HEK293 (cell line): Measurements from ENCODE around the gene DCAF8.

Source experiments
- CTCF ChIA-PET: fragments of 350-600 bp; formaldehyde crosslinking; extraction: SDS; loops from one replicate; lab custom pipeline; 2021; ENCODE audit warnings: antibody characterized with exemption; lab: Yijun Ruan, JAX
- POLR2A ChIA-PET: fragments of 300-600 bp; formaldehyde crosslinking; extraction: SDS; loops from one replicate; lab custom pipeline; 2020; ENCODE audit warnings: antibody characterized with exemption, inconsistent platforms; lab: Yijun Ruan, JAX
- H3K27ac ChIP-seq: fragments of 200-500 bp; sonication (Bioruptor generic); 2 replicates; pipeline ENCODE4 v1.5.1; 2014; ENCODE audit warnings: low read depth, low read length, control low read depth, inconsistent platforms; ENCODE audit errors: extremely low read depth
- H3K36me3 ChIP-seq, 2 experiments: fragments of 200-500 bp in 1 of 2; sonication (Bioruptor generic) in 1 of 2; 1 replicate in 1 of 2; 2 replicates in 1 of 2; pipeline ENCODE4 v1.5.1; 2014 to 2017; ENCODE audit warnings: inconsistent platforms in 2 of 2, low read length in 2 of 2; ENCODE audit not compliant: control insufficient read depth in 2 of 2, insufficient read depth in 1 of 2
- H3K4me1 ChIP-seq: fragments of 200-500 bp; sonication (Bioruptor generic); 2 replicates; pipeline ENCODE4 v1.5.1; 2014; ENCODE audit warnings: mild to moderate bottlenecking, low read length, inconsistent platforms; ENCODE audit not compliant: control insufficient read depth, insufficient read depth
- H3K4me3 ChIP-seq: 2 replicates; pipeline ENCODE4 v1.5.1; 2011; ENCODE audit warnings: low read depth, mild to moderate bottlenecking, control low read depth, low read length, moderate library complexity
- H3K9me3 ChIP-seq: fragments of 200-500 bp; sonication (Bioruptor generic); 2 replicates; pipeline ENCODE4 v1.5.1; 2014; ENCODE audit warnings: low read depth, low read length, inconsistent platforms; ENCODE audit not compliant: control insufficient read depth, insufficient read depth
- KLF8 ChIP-seq: fragments of 450-650 bp; formaldehyde crosslinking; IDR thresholded peaks from 2 replicates; pipeline ENCODE4 v1.5.1; 2016; ENCODE audit warnings: missing biosample characterization, missing genetic modification characterization
- ZBTB17 ChIP-seq: fragments of 450-650 bp; formaldehyde crosslinking; IDR thresholded peaks from 2 replicates; pipeline ENCODE4 v1.5.1; 2016; ENCODE audit warnings: missing biosample characterization, missing genetic modification characterization
- ZIC2 ChIP-seq: fragments of 450-650 bp; formaldehyde crosslinking; IDR thresholded peaks from 2 replicates; pipeline ENCODE4 v1.5.1; 2016; ENCODE audit warnings: missing biosample characterization, missing genetic modification characterization
- ZNF140 ChIP-seq: fragments of 450-650 bp; formaldehyde crosslinking; IDR thresholded peaks from 2 replicates; pipeline ENCODE4 v1.5.1; 2016; ENCODE audit warnings: missing biosample characterization, missing genetic modification characterization
- ZNF155 ChIP-seq: fragments of 450-650 bp; formaldehyde crosslinking; IDR thresholded peaks from 2 replicates; pipeline ENCODE4 v1.5.1; 2016; ENCODE audit warnings: missing biosample characterization, missing genetic modification characterization
- ZNF248 ChIP-seq: fragments of 450-650 bp; formaldehyde crosslinking; IDR thresholded peaks from 2 replicates; pipeline ENCODE4 v1.5.1; 2017; ENCODE audit warnings: missing biosample characterization, missing genetic modification characterization
- ZNF302 ChIP-seq: fragments of 450-650 bp; formaldehyde crosslinking; IDR thresholded peaks from 2 replicates; pipeline ENCODE4 v1.5.1; 2016; ENCODE audit warnings: missing biosample characterization, missing genetic modification characterization, low read depth
- ZNF311 ChIP-seq: fragments of 450-650 bp; formaldehyde crosslinking; IDR thresholded peaks from 2 replicates; pipeline ENCODE4 v1.5.1; 2017; ENCODE audit warnings: missing biosample characterization, missing genetic modification characterization, borderline replicate concordance
- ZNF350 ChIP-seq: fragments of 450-650 bp; formaldehyde crosslinking; IDR thresholded peaks from 2 replicates; pipeline ENCODE4 v1.5.0; 2017; ENCODE audit warnings: missing biosample characterization, mild to moderate bottlenecking, missing genetic modification characterization
- ZNF362 ChIP-seq: fragments of 450-650 bp; formaldehyde crosslinking; IDR thresholded peaks from 2 replicates; pipeline ENCODE4 v1.5.1; 2016; ENCODE audit warnings: missing biosample characterization, missing genetic modification characterization
- ZNF416 ChIP-seq: fragments of 450-650 bp; formaldehyde crosslinking; IDR thresholded peaks from 2 replicates; pipeline ENCODE4 v1.5.1; 2016; ENCODE audit warnings: missing biosample characterization, missing genetic modification characterization
- ZNF433 ChIP-seq: fragments of 450-650 bp; formaldehyde crosslinking; IDR thresholded peaks from 2 replicates; pipeline ENCODE4 v1.5.1; 2016; ENCODE audit warnings: missing biosample characterization, missing genetic modification characterization, low read depth
- ZNF48 ChIP-seq: fragments of 450-650 bp; formaldehyde crosslinking; IDR thresholded peaks from 2 replicates; pipeline ENCODE4 v1.5.1; 2016; ENCODE audit warnings: missing biosample characterization, missing genetic modification characterization
- ZNF548 ChIP-seq: fragments of 450-650 bp; formaldehyde crosslinking; IDR thresholded peaks from 2 replicates; pipeline ENCODE4 v1.5.1; 2016; ENCODE audit warnings: missing biosample characterization, missing genetic modification characterization
- ZNF624 ChIP-seq: fragments of 450-650 bp; formaldehyde crosslinking; IDR thresholded peaks from 2 replicates; pipeline ENCODE4 v1.5.1; 2017; ENCODE audit warnings: missing biosample characterization, missing genetic modification characterization
- ZNF629 ChIP-seq: fragments of 450-650 bp; formaldehyde crosslinking; IDR thresholded peaks from 2 replicates; pipeline ENCODE4 v1.5.1; 2017; ENCODE audit warnings: missing biosample characterization, missing genetic modification characterization
- TF ChIP-seq, protein P1 (sequence below): fragments of 450-650 bp; formaldehyde crosslinking; IDR thresholded peaks from 2 replicates; pipeline ENCODE4 v1.5.1; 2016; ENCODE audit warnings: missing biosample characterization, missing genetic modification characterization, borderline replicate concordance
- TF ChIP-seq, protein P2 (sequence below): fragments of 450-650 bp; formaldehyde crosslinking; IDR thresholded peaks from 2 replicates; pipeline ENCODE4 v1.5.1; 2016; ENCODE audit warnings: missing biosample characterization, missing genetic modification characterization, low read depth

DCAF8 gene

DNA sequence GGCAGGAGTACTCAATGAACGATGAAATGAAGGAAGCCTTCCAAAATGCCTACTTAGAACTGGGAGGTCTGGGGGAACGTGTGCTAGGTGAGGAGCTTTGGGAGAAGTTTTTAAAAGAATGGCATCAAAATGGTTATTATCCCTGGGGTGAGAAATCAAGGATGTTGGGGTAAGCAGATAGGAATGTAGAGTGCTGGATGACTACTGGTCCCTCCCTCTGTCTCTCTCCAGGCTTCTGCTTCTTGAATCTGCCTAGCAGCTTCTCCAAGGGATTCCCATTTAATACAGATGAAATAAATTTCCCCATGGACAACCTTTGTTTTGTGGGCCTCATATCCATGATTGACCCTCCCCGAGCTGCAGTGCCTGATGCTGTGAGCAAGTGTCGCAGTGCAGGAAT lies 91.0 kb downstream of the DCAF8 start:
- POLR2A ChIA-PET: no interaction called here
- no peaks in the 10 kb centered on the region for H3K36me3 ChIP-seq
- no peak overlapping the region for H3K4me3 ChIP-seq
- TF ChIP-seq KLF8 (tag by site-specific recombination) (no peak), ZNF311 (tag by site-specific recombination) (no peak), ZNF416 (no peak), ZNF48 (tag by site-specific recombination) (no peak), ZNF302 (tag by site-specific recombination) (no peak), ZNF629 (tag by site-specific recombination) (no peak), ZBTB17 (no peak), ZNF248 (tag by site-specific recombination) (no peak), ZNF155 (tag by site-specific recombination) (no peak), ZNF624 (tag by site-specific recombination) (no peak), ZNF362 (tag by site-specific recombination) (no peak), ZNF140 (tag by site-specific recombination) (no peak), ZNF350 (no peak), ZNF433 (tag by site-specific recombination) (no peak)
- TF ChIP-seq, protein P1, sequence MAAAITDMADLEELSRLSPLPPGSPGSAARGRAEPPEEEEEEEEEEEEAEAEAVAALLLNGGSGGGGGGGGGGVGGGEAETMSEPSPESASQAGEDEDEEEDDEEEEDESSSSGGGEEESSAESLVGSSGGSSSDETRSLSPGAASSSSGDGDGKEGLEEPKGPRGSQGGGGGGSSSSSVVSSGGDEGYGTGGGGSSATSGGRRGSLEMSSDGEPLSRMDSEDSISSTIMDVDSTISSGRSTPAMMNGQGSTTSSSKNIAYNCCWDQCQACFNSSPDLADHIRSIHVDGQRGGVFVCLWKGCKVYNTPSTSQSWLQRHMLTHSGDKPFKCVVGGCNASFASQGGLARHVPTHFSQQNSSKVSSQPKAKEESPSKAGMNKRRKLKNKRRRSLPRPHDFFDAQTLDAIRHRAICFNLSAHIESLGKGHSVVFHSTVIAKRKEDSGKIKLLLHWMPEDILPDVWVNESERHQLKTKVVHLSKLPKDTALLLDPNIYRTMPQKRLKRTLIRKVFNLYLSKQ (tag by site-specific recombination): no peak
- TF ChIP-seq, protein P2, sequence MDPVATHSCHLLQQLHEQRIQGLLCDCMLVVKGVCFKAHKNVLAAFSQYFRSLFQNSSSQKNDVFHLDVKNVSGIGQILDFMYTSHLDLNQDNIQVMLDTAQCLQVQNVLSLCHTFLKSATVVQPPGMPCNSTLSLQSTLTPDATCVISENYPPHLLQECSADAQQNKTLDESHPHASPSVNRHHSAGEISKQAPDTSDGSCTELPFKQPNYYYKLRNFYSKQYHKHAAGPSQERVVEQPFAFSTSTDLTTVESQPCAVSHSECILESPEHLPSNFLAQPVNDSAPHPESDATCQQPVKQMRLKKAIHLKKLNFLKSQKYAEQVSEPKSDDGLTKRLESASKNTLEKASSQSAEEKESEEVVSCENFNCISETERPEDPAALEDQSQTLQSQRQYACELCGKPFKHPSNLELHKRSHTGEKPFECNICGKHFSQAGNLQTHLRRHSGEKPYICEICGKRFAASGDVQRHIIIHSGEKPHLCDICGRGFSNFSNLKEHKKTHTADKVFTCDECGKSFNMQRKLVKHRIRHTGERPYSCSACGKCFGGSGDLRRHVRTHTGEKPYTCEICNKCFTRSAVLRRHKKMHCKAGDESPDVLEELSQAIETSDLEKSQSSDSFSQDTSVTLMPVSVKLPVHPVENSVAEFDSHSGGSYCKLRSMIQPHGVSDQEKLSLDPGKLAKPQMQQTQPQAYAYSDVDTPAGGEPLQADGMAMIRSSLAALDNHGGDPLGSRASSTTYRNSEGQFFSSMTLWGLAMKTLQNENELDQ (tag by site-specific recombination): no peak
- H3K27ac ChIP-seq: no peak overlapping the region
- H3K9me3 ChIP-seq: no peaks in the 10 kb centered on the region
- no peaks in the 10 kb centered on the region for H3K4me1 ChIP-seq
- CTCF ChIA-PET: interaction anchor here (0.8 to 2.5 kb wide), 2 partner anchors 9 to 22 kb away, joined by 3 to 8 read pairs; no protein-coding TSS in a partner anchor

- peak; percentile 86 for TF ChIP-seq ZIC2
- no peak for TF ChIP-seq ZNF548 (tag by site-specific recombination)
- H3K27ac ChIP-seq: no peak overlapping the region
- no peak overlapping the region for H3K4me3 ChIP-seq
- ChIA-PET POLR2A (no interaction called here), CTCF (interaction anchor here (0.6 to 1.9 kb wide), 7 partner anchors 24 to 1099 kb away, joined by 3 to 6 read pairs (median 4); no protein-coding TSS in a partner anchor)
- H3K9me3 ChIP-seq: no peaks in the 10 kb centered on the region
- no peaks in the 10 kb centered on the region for H3K36me3 ChIP-seq
- H3K4me1 ChIP-seq: no peaks in the 10 kb centered on the region
These were observed 92.6 kb downstream of the DCAF8 start for GRCh38 chr1:160169553-160170399.
